ENCODE data around the gene FAM228A. TPM values are rescaled to one million over a fixed set of nuclear protein-coding genes. Genes with fewer than 3 reads are reported as not detected.

FAM228A gene
- total and polyA plus RNA-seq, 2 donors (not counting 1 experiment from before 2014, with no cell fraction given), result 0.07 TPM; not detected in 1

DNA sequence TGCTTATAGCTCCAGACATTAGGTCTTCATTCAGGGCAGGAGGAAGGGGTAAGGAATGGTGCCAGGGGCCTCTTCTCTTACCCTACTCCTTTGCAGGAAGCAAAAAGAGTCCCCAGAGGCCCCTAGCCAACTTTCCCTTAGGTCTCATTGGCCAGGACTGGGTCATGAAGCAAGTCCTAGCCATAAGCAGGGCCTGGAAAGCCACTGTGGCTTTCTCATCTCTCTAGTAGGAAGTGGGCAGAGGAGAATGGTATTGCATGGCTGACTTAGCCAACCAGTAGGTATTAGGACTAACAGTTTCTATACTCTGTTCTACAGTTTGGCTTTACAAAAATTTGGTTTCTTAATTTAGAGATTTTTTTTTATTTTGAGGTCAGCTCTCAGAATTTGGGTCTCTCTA lies 4.8 kb downstream of the FAM228A start:
- Histone ChIP-seq H2AFZ (ENCODE audit: insufficient read depth, low read depth, low read length, poor library complexity, severe bottlenecking) (no peak overlapping the region), H3K27me3 (replicated peaks in 1 of 4; ENCODE audit: control extremely low read depth in 1 of 4, control insufficient read depth in 3 of 4, insufficient read depth in 4 of 4, low read length in 3 of 4) (no peaks in the 10 kb centered on the region), H3K9me3 (ENCODE audit: control extremely low read depth in 1 of 3, control insufficient read depth in 2 of 3, insufficient read depth in 1 of 3, low read length in 2 of 3) (peaks cover 0 to 7% (median 0%) of the 10 kb centered on the region in 3 donors), H3K36me3 (replicated peaks in 1 of 2; ENCODE audit: control extremely low read depth in 1 of 2, control insufficient read depth in 1 of 2, extremely low read depth in 1 of 2, insufficient read depth in 2 of 2, low read length in 1 of 2) (no peaks in the 10 kb centered on the region), H4K20me1 (ENCODE audit: control insufficient read depth, insufficient read depth, low read length, poor library complexity, severe bottlenecking) (no peaks in the 10 kb centered on the region), H3K9ac (ENCODE audit: low read length) (no peak overlapping the region), H3K4me3 (ENCODE audit: control extremely low read depth in 1 of 5, extremely low read depth in 1 of 5, insufficient read depth in 1 of 5, low read depth in 2 of 5, low read length in 4 of 5) (no peak overlapping the region), H3K4me1 (ENCODE audit: control insufficient read depth in 2 of 2, insufficient read depth in 2 of 2, low read length in 2 of 2) (no peaks in the 10 kb centered on the region), H3K4me2 (replicated peaks; ENCODE audit: low read depth, low read length, poor library complexity, severe bottlenecking) (no peak overlapping the region), H3K27ac (ENCODE audit: low read length in 2 of 2) (no peak overlapping the region), H3K79me2 (ENCODE audit: control insufficient read depth, insufficient read depth, low read length) (no peaks in the 10 kb centered on the region)
- ChIA-PET CTCF (no interaction called here), POLR2A (no interaction called here)
- no peak overlapping the region for H3K4me3 Mint-ChIP-seq
- intact Hi-C loops (cut with micrococcal nuclease), result no loop called here
- H3K9me3 Mint-ChIP-seq (ENCODE audit: insufficient read depth), result no peaks in the 10 kb centered on the region
- H3K4me1 Mint-ChIP-seq, result no peaks in the 10 kb centered on the region
- no peak overlapping the region for H3K27ac Mint-ChIP-seq
- ATAC-seq (ENCODE audit: low read depth) (no peak), DNase-seq (no peak)
- TF ChIP-seq, protein P1, sequence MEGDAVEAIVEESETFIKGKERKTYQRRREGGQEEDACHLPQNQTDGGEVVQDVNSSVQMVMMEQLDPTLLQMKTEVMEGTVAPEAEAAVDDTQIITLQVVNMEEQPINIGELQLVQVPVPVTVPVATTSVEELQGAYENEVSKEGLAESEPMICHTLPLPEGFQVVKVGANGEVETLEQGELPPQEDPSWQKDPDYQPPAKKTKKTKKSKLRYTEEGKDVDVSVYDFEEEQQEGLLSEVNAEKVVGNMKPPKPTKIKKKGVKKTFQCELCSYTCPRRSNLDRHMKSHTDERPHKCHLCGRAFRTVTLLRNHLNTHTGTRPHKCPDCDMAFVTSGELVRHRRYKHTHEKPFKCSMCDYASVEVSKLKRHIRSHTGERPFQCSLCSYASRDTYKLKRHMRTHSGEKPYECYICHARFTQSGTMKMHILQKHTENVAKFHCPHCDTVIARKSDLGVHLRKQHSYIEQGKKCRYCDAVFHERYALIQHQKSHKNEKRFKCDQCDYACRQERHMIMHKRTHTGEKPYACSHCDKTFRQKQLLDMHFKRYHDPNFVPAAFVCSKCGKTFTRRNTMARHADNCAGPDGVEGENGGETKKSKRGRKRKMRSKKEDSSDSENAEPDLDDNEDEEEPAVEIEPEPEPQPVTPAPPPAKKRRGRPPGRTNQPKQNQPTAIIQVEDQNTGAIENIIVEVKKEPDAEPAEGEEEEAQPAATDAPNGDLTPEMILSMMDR (IDR thresholded peaks at IDR 0.05), result no peak
- no peak for TF ChIP-seq EZH2 (IDR thresholded peaks at IDR 0.05; ENCODE audit: borderline replicate concordance, insufficient read depth, low read depth, low read length, poor library complexity, severe bottlenecking)
- H3K27me3 Mint-ChIP-seq, result peaks cover 3% of the 10 kb centered on the region

DNA sequence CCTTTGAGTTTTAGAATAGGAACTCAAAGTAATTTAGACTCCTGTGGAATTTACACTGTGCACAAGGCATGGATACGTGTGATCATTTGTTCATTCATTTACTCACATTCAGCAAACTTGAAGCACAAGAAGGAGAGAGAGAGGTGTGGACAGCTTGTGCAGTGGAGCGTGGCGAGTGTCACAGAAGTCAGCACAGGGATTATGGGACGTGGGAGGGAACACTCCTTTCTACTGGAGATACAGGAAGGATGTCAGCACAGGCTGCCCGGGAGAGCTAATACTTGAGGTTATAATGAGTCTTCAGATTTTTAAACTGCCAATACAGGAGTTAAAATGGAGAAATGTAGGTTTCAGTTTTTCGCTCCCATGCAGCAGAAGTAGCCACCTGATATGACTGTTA lies 7.0 kb downstream of the FAM228A start:
- Histone ChIP-seq H3K79me2 (ENCODE audit: control insufficient read depth, insufficient read depth, low read length) (no peaks in the 10 kb centered on the region), H4K20me1 (ENCODE audit: control insufficient read depth, insufficient read depth, low read length, poor library complexity, severe bottlenecking) (no peaks in the 10 kb centered on the region), H3K9me3 (ENCODE audit: control extremely low read depth in 1 of 3, control insufficient read depth in 2 of 3, insufficient read depth in 1 of 3, low read length in 2 of 3) (no peaks in the 10 kb centered on the region), H3K36me3 (replicated peaks in 1 of 2; ENCODE audit: control extremely low read depth in 1 of 2, control insufficient read depth in 1 of 2, extremely low read depth in 1 of 2, insufficient read depth in 2 of 2, low read length in 1 of 2) (no peaks in the 10 kb centered on the region), H2AFZ (ENCODE audit: insufficient read depth, low read depth, low read length, poor library complexity, severe bottlenecking) (no peak overlapping the region), H3K4me3 (ENCODE audit: control extremely low read depth in 1 of 5, extremely low read depth in 1 of 5, insufficient read depth in 1 of 5, low read depth in 2 of 5, low read length in 4 of 5) (no peak overlapping the region), H3K27ac (ENCODE audit: low read length in 2 of 2) (no peak overlapping the region), H3K27me3 (replicated peaks in 1 of 4; ENCODE audit: control extremely low read depth in 1 of 4, control insufficient read depth in 3 of 4, insufficient read depth in 4 of 4, low read length in 3 of 4) (no peaks in the 10 kb centered on the region), H3K4me2 (replicated peaks; ENCODE audit: low read depth, low read length, poor library complexity, severe bottlenecking) (no peak overlapping the region), H3K4me1 (ENCODE audit: control insufficient read depth in 2 of 2, insufficient read depth in 2 of 2, low read length in 2 of 2) (no peaks in the 10 kb centered on the region), H3K9ac (ENCODE audit: low read length) (no peak overlapping the region)
- TF ChIP-seq EZH2 (IDR thresholded peaks at IDR 0.05; ENCODE audit: borderline replicate concordance, insufficient read depth, low read depth, low read length, poor library complexity, severe bottlenecking), result no peak
- TF ChIP-seq, protein P1 (IDR thresholded peaks at IDR 0.05), result no peak
- CTCF ChIA-PET, result interaction anchor here (0.6 kb wide), 1 partner anchor 358 kb away, joined by 3 read pairs; no protein-coding TSS in a partner anchor
- ATAC-seq (ENCODE audit: low read depth) (no peak), DNase-seq (no peak)
- no peaks in the 10 kb centered on the region for H3K4me1 Mint-ChIP-seq
- intact Hi-C loops (cut with micrococcal nuclease), result no loop called here
- H3K27me3 Mint-ChIP-seq, result no peaks in the 10 kb centered on the region
- H3K4me3 Mint-ChIP-seq, result no peak overlapping the region
- no peaks in the 10 kb centered on the region for H3K9me3 Mint-ChIP-seq (ENCODE audit: insufficient read depth)
- POLR2A ChIA-PET, result no interaction called here
- no peak overlapping the region for H3K27ac Mint-ChIP-seq
- 65% methylated on average over 5 of the region's 6 CpGs for WGBS (ENCODE audit: insufficient coverage)

Measured in B cell (primary cell).